ENCODE data around the gene ETV7. TPM values are rescaled to one million over a fixed set of nuclear protein-coding genes. Genes with fewer than 3 reads are reported as not detected.

Gene ETV7
- total and polyA plus RNA-seq, 4 donors, result 0.17 to 0.84 (median 0.36) TPM

DNA sequence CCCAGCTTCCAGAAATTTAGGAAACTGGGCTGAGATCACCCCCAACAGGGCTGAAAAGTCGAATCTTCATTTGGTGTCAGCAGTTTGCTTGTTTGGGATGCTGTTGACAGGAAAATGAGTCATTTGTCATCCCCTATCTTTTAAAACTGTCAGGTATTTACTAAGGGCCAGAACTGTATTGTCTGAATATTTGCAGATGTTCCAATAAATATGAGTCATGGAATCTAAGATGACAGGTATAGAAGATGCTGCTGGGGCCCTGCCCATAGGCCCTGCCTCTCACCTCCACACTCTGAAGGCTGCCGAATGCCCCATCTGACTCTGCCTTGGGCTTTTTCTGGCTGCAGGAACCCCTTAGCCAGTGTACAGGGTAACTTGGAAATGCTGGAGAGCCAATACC lies 3.9 kb downstream of the ETV7 start:
- 86% methylated on average over 2 of the region's 2 CpGs for WGBS
- Histone ChIP-seq H3K27me3 (ENCODE audit: control insufficient read depth in 4 of 4, insufficient read depth in 4 of 4, low read length in 3 of 4) (no peaks in the 10 kb centered on the region), H3K27ac (ENCODE audit: low read depth in 1 of 2, low read length in 2 of 2) (no peak overlapping the region), H3K9ac (ENCODE audit: low read depth in 1 of 2, low read length in 2 of 2) (no peak overlapping the region), H3K9me3 (ENCODE audit: control insufficient read depth in 4 of 4, low read length in 3 of 4) (no peaks in the 10 kb centered on the region), H3K36me3 (ENCODE audit: control insufficient read depth in 4 of 4, insufficient read depth in 3 of 4, low read depth in 1 of 4, low read length in 3 of 4) (no peaks in the 10 kb centered on the region), H3K4me3 (ENCODE audit: low read depth in 1 of 3, low read length in 3 of 3) (no peak overlapping the region), H3K4me1 (ENCODE audit: control insufficient read depth in 4 of 4, insufficient read depth in 4 of 4, low read length in 3 of 4) (peaks cover 0 to 25% (median 15%) of the 10 kb centered on the region in 4 donors)
- DNase-seq (ENCODE audit: low spot score), result no peak
- TF ChIP-seq RAD21 (IDR thresholded peaks at IDR 0.05) (no peak), FOXA2 (IDR thresholded peaks at IDR 0.05) (no peak), YY1 (IDR thresholded peaks at IDR 0.05) (no peak), EGR1 (IDR thresholded peaks at IDR 0.05; ENCODE audit: low read depth in 2 of 2) (no peak), JUND (IDR thresholded peaks at IDR 0.05) (no peak), GABPA (IDR thresholded peaks at IDR 0.05 in 1 of 2, conservative IDR thresholded peaks at IDR 0.05 in 1 of 2) (no peak), HNF4A (conservative IDR thresholded peaks at IDR 0.05) (no peak), HNF4G (IDR thresholded peaks at IDR 0.05) (no peak), SP1 (IDR thresholded peaks at IDR 0.05) (no peak), TAF1 (conservative IDR thresholded peaks at IDR 0.05) (no peak), NR2F2 (IDR thresholded peaks at IDR 0.05) (no peak), RXRA (IDR thresholded peaks at IDR 0.05) (no peak), FOXA1 (IDR thresholded peaks at IDR 0.05) (no peak)
- TF ChIP-seq, protein P1, sequence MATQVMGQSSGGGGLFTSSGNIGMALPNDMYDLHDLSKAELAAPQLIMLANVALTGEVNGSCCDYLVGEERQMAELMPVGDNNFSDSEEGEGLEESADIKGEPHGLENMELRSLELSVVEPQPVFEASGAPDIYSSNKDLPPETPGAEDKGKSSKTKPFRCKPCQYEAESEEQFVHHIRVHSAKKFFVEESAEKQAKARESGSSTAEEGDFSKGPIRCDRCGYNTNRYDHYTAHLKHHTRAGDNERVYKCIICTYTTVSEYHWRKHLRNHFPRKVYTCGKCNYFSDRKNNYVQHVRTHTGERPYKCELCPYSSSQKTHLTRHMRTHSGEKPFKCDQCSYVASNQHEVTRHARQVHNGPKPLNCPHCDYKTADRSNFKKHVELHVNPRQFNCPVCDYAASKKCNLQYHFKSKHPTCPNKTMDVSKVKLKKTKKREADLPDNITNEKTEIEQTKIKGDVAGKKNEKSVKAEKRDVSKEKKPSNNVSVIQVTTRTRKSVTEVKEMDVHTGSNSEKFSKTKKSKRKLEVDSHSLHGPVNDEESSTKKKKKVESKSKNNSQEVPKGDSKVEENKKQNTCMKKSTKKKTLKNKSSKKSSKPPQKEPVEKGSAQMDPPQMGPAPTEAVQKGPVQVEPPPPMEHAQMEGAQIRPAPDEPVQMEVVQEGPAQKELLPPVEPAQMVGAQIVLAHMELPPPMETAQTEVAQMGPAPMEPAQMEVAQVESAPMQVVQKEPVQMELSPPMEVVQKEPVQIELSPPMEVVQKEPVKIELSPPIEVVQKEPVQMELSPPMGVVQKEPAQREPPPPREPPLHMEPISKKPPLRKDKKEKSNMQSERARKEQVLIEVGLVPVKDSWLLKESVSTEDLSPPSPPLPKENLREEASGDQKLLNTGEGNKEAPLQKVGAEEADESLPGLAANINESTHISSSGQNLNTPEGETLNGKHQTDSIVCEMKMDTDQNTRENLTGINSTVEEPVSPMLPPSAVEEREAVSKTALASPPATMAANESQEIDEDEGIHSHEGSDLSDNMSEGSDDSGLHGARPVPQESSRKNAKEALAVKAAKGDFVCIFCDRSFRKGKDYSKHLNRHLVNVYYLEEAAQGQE (IDR thresholded peaks at IDR 0.05), result no peak
- TF ChIP-seq, protein P2, sequence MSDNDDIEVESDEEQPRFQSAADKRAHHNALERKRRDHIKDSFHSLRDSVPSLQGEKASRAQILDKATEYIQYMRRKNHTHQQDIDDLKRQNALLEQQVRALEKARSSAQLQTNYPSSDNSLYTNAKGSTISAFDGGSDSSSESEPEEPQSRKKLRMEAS (IDR thresholded peaks at IDR 0.05), result no peak
- TF ChIP-seq, protein P3, sequence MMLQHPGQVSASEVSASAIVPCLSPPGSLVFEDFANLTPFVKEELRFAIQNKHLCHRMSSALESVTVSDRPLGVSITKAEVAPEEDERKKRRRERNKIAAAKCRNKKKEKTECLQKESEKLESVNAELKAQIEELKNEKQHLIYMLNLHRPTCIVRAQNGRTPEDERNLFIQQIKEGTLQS (IDR thresholded peaks at IDR 0.05), result no peak
- TF ChIP-seq, protein P4, sequence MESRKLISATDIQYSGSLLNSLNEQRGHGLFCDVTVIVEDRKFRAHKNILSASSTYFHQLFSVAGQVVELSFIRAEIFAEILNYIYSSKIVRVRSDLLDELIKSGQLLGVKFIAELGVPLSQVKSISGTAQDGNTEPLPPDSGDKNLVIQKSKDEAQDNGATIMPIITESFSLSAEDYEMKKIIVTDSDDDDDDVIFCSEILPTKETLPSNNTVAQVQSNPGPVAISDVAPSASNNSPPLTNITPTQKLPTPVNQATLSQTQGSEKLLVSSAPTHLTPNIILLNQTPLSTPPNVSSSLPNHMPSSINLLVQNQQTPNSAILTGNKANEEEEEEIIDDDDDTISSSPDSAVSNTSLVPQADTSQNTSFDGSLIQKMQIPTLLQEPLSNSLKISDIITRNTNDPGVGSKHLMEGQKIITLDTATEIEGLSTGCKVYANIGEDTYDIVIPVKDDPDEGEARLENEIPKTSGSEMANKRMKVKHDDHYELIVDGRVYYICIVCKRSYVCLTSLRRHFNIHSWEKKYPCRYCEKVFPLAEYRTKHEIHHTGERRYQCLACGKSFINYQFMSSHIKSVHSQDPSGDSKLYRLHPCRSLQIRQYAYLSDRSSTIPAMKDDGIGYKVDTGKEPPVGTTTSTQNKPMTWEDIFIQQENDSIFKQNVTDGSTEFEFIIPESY (IDR thresholded peaks at IDR 0.05), result no peak
- TF ChIP-seq, protein P5, sequence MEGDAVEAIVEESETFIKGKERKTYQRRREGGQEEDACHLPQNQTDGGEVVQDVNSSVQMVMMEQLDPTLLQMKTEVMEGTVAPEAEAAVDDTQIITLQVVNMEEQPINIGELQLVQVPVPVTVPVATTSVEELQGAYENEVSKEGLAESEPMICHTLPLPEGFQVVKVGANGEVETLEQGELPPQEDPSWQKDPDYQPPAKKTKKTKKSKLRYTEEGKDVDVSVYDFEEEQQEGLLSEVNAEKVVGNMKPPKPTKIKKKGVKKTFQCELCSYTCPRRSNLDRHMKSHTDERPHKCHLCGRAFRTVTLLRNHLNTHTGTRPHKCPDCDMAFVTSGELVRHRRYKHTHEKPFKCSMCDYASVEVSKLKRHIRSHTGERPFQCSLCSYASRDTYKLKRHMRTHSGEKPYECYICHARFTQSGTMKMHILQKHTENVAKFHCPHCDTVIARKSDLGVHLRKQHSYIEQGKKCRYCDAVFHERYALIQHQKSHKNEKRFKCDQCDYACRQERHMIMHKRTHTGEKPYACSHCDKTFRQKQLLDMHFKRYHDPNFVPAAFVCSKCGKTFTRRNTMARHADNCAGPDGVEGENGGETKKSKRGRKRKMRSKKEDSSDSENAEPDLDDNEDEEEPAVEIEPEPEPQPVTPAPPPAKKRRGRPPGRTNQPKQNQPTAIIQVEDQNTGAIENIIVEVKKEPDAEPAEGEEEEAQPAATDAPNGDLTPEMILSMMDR (IDR thresholded peaks at IDR 0.05; ENCODE audit: low read depth, low read length, missing input control), result no peak

Data from liver (tissue), 9 donors.